ENCODE measurements around the gene XPA. TPM values are rescaled to one million over a fixed set of nuclear protein-coding genes. Genes with fewer than 3 reads are reported as not detected.

The XPA gene
- total and polyA plus RNA-seq, 2 of the 13 experiments (the other 11 are each of a cell fraction or from before 2014, with no cell fraction given), result 2.3 to 15.2 TPM

DNA sequence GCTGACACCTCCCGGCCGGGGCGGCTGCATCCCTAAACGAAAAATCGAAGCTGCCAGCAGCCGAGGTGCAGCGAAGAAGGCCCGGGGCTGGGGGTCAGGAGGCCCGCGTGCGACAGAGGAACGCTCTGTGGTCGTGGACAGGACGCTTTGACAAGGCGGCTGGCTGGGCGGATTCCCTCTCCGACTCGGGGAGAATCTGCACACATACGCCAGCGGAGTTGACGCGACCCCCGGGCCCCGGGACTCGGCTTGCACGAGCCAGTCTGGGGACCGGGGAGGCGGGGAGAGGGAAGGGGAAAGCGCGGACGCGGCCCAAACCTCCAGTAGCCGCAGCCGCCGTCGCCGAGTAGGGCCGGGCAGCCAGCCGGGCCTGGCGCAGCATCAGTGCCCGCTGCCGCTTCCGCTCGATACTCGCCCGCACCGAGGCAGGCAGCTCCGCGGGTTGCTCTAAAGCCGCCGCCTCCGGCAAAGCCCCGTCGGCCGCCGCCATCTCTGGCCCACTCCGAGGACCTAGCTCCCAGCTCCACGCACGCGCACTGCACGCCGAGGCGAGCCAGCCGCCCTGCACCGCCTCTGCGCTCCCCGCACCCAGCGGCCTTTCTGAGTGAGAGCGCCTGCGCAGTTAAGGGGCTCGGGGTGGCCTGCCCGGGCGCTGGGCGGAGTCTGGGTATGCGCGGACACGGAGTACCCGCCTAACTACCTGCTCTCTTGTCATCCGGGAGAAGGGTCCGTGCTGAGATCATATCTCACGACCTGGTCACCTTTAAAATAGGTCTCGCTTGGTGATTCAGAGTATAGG lies at the start of gene XPA (continued):
- TF ChIP-seq HES4 (CRISPR knock-in tag; IDR thresholded peaks at IDR 0.05; ENCODE audit: borderline replicate concordance) (no peak), ZNF558 (CRISPR knock-in tag; IDR thresholded peaks at IDR 0.05; ENCODE audit: borderline replicate concordance) (peak; percentile 41; the same call in 1 of the 2 replicates), ZMYM2 (CRISPR knock-in tag; IDR thresholded peaks at IDR 0.05) (no peak), RXRA (CRISPR knock-in tag; IDR thresholded peaks at IDR 0.05) (peak; percentile 67; the same call in 1 of the 2 replicates), HOXA7 (CRISPR knock-in tag; IDR thresholded peaks at IDR 0.05) (no peak), ZNF225 (CRISPR knock-in tag; IDR thresholded peaks at IDR 0.05) (no peak), ZNF557 (CRISPR knock-in tag; IDR thresholded peaks at IDR 0.05) (no peak; the same call in 1 of the 2 replicates), HNRNPK (IDR thresholded peaks at IDR 0.05; ENCODE audit: low read depth, low read length, poor library complexity, severe bottlenecking) (peak; percentile 74), FOXM1 (CRISPR knock-in tag; IDR thresholded peaks at IDR 0.05) (no peak), AGO2 (optimal IDR thresholded peaks at IDR 0.05; ENCODE audit: low read depth, low read length) (peak; percentile 51), HOXA9 (CRISPR knock-in tag; IDR thresholded peaks at IDR 0.05; ENCODE audit: borderline replicate concordance) (no peak; the same call in 1 of the 2 replicates), ZNF792 (CRISPR knock-in tag; IDR thresholded peaks at IDR 0.05) (no peak; the same call in 1 of the 2 replicates), ZBTB21 (CRISPR knock-in tag; IDR thresholded peaks at IDR 0.05) (no peak), NR2F2 (IDR thresholded peaks at IDR 0.05; ENCODE audit: borderline replicate concordance, low read depth) (no peak), JARID2 (CRISPR knock-in tag; IDR thresholded peaks at IDR 0.05; ENCODE audit: insufficient replicate concordance) (peak; percentile 63), ZNF550 (CRISPR knock-in tag; IDR thresholded peaks at IDR 0.05; ENCODE audit: borderline replicate concordance) (no peak; the same call in 1 of the 2 replicates), ZNF441 (CRISPR knock-in tag; IDR thresholded peaks at IDR 0.05; ENCODE audit: borderline replicate concordance) (peak; percentile 24; the same call in 1 of the 2 replicates), PCBP2 (optimal IDR thresholded peaks at IDR 0.05; ENCODE audit: low read depth, low read length, poor library complexity, severe bottlenecking) (no peak), ZNF598 (CRISPR knock-in tag; IDR thresholded peaks at IDR 0.05; ENCODE audit: borderline replicate concordance) (no peak)
- TF ChIP-seq, protein P1, sequence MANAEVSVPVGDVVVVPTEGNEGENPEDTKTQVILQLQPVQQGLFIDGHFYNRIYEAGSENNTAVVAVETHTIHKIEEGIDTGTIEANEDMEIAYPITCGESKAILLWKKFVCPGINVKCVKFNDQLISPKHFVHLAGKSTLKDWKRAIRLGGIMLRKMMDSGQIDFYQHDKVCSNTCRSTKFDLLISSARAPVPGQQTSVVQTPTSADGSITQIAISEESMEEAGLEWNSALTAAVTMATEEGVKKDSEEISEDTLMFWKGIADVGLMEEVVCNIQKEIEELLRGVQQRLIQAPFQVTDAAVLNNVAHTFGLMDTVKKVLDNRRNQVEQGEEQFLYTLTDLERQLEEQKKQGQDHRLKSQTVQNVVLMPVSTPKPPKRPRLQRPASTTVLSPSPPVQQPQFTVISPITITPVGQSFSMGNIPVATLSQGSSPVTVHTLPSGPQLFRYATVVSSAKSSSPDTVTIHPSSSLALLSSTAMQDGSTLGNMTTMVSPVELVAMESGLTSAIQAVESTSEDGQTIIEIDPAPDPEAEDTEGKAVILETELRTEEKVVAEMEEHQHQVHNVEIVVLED (CRISPR knock-in tag; IDR thresholded peaks at IDR 0.05; ENCODE audit: borderline replicate concordance), result no peak; the same call in 1 of the 2 replicates
- TF ChIP-seq, protein P2, sequence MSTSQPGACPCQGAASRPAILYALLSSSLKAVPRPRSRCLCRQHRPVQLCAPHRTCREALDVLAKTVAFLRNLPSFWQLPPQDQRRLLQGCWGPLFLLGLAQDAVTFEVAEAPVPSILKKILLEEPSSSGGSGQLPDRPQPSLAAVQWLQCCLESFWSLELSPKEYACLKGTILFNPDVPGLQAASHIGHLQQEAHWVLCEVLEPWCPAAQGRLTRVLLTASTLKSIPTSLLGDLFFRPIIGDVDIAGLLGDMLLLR (CRISPR knock-in tag; IDR thresholded peaks at IDR 0.05), result peak; percentile 64; the same call in 1 of the 2 replicates
- TF ChIP-seq, protein P3, sequence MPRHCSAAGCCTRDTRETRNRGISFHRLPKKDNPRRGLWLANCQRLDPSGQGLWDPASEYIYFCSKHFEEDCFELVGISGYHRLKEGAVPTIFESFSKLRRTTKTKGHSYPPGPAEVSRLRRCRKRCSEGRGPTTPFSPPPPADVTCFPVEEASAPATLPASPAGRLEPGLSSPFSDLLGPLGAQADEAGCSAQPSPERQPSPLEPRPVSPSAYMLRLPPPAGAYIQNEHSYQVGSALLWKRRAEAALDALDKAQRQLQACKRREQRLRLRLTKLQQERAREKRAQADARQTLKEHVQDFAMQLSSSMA (CRISPR knock-in tag; IDR thresholded peaks at IDR 0.05), result peak; percentile 16; the same call in 1 of the 2 replicates
- TF ChIP-seq, protein P4, sequence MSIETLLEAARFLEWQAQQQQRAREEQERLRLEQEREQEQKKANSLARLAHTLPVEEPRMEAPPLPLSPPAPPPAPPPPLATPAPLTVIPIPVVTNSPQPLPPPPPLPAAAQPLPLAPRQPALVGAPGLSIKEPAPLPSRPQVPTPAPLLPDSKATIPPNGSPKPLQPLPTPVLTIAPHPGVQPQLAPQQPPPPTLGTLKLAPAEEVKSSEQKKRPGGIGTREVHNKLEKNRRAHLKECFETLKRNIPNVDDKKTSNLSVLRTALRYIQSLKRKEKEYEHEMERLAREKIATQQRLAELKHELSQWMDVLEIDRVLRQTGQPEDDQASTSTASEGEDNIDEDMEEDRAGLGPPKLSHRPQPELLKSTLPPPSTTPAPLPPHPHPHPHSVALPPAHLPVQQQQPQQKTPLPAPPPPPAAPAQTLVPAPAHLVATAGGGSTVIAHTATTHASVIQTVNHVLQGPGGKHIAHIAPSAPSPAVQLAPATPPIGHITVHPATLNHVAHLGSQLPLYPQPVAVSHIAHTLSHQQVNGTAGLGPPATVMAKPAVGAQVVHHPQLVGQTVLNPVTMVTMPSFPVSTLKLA (IDR thresholded peaks at IDR 0.05), result no peak
- TF ChIP-seq, protein P5, sequence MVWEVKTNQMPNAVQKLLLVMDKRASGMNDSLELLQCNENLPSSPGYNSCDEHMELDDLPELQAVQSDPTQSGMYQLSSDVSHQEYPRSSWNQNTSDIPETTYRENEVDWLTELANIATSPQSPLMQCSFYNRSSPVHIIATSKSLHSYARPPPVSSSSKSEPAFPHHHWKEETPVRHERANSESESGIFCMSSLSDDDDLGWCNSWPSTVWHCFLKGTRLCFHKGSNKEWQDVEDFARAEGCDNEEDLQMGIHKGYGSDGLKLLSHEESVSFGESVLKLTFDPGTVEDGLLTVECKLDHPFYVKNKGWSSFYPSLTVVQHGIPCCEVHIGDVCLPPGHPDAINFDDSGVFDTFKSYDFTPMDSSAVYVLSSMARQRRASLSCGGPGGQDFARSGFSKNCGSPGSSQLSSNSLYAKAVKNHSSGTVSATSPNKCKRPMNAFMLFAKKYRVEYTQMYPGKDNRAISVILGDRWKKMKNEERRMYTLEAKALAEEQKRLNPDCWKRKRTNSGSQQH (CRISPR knock-in tag; IDR thresholded peaks at IDR 0.05; ENCODE audit: low read depth), result no peak

Measured in HepG2 (cell line).